NCI-H69 (cell line): ENCODE measurements around the gene C2orf78.

Experiments
- DNase-seq: peaks from one replicate; lab custom pipeline; 2025; lab: John Stamatoyannopoulos, UW

The C2orf78 gene

DNA sequence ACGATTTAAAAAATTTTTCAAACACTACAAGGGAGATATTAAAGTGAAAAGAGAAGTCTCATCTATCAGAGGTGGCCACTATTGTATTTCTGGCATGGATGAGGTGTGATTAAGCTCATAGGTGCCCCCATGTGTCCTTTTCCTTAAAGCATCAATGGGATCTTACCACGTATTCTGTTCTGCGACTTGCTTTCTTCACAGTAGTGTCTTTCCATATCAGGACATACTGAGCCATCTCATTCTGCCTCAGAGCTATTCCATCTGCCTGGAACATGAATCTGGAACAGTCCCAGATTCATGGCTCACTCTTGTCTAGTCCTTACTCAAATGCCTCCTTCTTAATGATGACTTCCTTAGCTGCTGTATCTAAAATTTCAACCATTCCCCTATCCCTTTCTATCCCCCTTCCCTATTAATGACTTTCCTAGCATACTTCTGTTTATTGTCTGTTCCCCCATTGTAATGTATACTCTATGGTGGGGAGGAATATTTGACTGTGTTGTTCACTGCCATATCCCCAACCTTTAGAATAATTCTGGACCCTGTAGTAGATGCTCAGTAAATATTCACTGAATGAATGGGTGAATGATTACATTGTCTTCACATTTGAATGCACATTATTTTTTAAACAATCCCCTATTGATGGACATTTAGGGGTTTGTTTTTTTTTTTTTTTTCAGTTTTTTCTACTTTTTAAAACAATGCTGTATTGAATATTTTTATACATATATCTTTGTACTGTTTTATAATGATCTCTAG lies 55.8 kb downstream of the C2orf78 start:
- no peak for DNase-seq

DNA sequence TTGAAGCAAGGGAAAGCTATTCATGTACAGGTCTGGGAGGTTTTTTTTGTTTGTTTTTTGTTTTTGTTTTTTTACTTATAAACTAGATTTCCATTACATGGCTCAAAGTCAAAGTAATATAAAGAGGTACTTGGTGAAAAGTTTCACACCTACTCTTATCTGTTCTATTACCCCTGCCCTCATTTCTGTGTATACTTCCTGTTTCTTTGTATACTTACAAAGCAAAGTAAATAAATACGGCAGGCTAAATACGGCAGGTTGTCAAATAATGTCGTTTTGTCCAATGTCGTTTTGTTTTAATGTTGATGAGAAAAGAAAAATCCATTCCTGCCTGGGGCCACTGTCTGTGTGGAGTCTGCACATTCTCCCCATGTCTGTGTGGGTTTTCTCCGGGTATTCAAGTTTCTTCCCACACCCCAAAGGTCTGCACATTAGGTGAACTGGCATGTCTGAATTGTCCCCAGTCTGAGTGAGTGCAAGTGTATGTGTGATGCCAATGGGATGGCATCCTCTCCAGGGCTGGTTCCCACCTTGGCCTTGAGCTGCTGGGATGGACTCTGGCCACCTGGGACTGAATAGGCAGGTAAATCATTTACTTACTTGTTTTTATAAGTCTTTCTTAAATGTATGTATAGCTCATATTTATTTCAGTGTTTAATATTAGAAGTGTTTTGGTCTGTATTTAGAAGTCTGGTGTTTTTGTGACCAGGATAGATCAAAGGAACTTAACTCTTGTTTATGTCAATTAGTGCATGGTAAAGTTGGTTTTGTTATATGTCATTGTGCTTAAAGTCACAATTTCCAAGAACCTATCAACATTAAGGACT lies 58.1 kb downstream of the C2orf78 start:
- no peak for DNase-seq

DNA sequence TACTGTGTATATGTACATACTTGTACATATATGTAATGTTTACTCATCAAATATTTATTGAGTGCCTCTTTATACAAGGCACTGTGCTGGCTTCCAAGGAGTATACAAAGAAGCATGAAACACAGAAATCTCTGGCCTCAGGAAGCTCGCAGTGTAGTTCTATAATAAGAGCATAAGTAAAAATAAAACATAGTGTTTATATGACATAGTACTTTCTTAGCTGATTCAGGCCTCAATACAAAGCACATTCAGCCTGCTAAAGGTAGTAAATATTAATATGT lies 58.7 kb downstream of the C2orf78 start:
- no peak for DNase-seq

DNA sequence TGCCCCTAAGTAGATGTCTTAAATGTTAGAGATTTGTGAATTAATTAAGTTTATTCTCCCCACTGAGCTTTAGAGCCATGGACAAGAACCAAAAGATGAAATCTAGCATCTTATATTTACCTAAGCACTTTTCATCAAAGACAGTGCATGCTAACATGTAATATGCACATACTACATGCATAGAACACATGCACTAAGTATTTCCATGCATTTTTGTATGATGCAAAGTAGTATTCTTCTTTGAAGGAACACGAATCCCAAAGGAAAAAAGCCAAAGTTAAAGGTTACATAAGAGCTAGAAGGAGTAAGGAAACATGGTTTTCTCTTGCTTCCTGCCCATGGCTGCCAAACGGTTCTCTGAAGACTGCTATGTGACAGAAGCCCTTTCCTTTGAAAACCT lies 60.1 kb downstream of the C2orf78 start:
- no peak for DNase-seq

DNA sequence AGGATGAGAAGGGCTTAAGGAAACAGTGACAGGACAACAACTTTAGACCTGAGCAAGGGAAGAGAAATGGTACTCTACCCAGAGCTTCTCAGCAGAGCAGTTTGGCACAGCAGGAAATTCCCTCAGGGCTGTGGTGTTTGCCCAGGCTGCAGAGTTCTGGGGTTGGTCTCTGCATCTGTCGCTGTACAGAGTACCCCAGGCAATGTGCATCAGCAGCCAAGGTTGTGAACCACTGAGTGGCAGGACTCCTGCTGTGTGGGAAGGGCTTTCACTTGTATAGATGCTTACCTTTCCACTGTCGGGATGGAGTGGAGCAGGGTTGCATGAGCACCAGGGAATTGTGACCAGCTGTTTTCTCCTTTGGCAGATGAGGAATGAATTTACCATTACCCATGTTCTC lies 66.0 kb downstream of the C2orf78 start:
- DNase-seq: peak; percentile 93

DNA sequence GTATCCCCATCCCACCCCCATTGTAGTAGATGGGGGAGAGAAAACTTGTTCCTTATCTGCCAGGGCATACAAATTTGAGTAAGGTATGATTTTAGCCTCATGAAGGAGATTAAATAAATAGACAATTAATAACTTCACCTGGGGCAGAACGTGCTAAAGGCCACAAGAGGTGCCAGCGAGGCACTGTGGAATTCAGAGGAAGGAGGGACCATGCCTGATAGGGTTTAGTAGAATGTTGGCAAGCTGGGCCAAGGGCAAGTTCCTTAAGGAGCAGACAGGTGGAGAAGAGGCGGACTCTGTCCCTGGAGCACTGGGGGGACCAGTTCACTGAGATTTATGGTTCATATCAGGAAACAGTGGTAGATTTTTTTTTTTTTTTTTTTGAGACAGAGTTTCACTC lies 67.3 kb downstream of the C2orf78 start:
- peak; percentile 10 for DNase-seq

DNA sequence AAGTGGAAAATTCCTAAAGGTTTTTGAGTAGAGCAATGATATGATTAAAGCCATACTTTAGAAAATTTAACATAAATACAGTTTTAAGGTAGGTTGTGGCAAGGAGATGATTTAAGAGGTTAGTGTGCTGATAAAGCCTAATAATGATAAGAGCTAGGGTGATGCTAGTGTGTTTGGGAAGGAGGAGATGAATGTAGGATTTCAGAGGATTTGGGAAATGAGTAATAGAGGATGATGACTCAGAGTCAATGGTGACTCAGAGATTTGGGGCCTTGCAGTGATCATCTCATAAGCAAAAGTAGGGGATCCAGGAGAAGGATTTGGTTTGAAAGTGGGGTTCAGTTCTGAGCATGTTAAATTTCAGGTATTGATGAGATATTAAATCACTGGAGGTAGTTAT lies 68.0 kb downstream of the C2orf78 start:
- DNase-seq: no peak

DNA sequence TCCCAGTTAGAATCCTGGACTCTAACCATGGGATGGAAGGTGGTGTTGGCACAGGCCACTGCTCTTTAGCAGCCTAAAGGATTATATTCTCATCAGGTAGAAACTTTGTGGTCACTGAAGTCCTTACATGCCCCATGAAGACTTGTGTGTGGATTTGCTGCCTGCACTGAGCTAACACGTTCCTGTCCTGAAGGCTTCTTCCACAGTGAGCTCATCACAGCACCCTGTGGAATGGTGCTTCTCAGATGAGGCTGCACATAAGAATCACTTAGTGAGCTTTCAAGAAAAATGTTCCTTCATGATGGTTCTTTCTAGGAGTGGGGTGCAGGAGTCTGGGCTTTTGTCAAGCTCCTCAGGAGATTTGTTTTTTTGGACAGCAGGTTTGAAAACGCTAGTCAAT lies 71.5 kb downstream of the C2orf78 start:
- DNase-seq: no peak

DNA sequence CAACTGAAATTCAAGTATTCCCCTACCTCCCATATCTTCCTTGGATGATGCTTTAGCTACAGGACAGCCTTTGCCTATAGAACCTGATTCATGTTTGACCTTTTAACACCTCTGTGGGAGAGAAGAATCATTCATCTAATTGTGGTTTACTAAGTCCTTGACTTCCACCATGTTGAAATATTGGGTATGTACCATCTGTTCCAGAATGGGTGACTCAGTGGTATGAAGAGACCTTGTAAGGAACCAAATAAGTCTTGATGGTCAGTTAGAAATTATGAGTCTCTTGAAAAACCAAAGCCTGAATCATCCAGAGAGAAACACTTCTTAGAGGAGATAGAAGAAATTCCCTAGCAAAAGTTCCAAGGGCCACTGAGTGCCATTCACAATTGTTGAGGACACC lies 72.2 kb downstream of the C2orf78 start:
- DNase-seq: no peak

DNA sequence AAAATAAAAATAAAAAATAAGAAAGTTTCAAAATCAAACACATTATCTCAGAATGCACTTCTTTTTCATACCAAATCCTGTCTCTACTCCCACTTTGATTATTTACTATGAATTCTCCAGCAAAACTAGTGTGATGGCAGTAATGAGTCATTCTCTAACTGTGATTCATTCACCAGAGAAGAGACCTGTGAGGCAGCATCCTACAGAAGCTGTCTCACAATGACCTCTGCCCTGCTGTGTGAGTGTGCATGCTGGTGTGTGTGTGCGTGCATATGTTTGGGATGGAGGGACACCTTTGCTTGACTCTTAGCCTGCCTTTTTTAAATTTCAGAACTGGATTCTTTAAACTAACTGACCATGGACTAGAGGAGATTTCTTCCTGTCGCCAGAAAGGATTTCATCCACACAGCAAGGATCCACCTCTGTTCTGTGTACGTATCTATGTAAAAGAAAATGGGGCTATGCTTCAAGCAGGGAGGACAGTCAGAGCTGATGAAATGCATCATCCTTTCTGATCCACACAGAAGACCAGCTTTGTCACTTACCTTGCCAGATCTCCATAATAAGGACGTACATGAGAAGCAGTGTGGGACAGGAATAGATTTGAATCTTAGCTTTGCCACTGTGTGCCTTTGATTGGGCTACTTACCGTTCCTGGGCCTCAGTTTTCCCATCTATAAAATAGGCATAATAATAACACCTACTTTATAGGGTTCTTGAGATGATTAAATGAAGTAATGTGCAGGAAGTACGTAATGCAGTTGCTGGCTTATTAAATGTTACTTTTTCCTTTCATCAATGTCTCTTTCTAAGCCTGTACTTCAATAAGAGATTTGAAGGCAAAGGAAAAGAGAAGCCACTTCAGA lies 76.0 kb downstream of the C2orf78 start:
- no peak for DNase-seq

DNA sequence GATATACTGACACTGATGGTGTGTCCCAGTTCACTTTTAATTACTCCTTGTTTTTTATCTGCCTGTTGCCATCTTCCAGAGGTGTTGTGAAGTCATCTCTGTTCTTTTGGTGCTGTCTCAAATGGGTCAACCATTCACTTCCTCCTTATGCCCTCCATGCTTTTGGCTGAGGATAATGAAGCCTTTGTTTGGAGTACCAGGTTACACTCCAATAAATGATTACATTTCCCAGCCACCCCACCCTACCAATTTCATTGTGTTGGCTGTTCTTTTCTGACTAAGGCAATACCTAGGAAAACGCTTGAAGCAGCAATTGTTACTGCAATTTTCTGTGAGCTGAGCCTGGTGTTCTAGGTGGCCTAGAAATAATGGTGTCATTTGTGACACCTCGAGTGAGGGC lies 79.0 kb downstream of the C2orf78 start:
- DNase-seq: no peak
